Panc1 (cell line): ENCODE measurements around the gene ADGRL3. TPM values are rescaled to one million over a fixed set of nuclear protein-coding genes. Genes with fewer than 3 reads are reported as not detected.

ENCODE experiments used
- ATAC-seq: fragments of 200-7000 bp; cut with Tn5 transposase; 2 replicates; pipeline ENCODE4 v1.9.1; 2020; ENCODE audit warnings: mild to moderate bottlenecking, moderate library complexity
- BruUV-seq: library from RNA; stranded (reverse); fragments of 400-500 nt; replicated peaks from 2 replicates; lab custom pipeline; 2021; lab: Mats Ljungman, UMichigan
- CTCF ChIA-PET: fragments of 300-600 bp; sonication (Branson Sonifier 250); formaldehyde crosslinking; loops from one replicate; lab custom pipeline; 2022; ENCODE audit warnings: antibody characterized with exemption; lab: Charles Lee
- POLR2A ChIA-PET: fragments of 300-600 bp; sonication (Branson Sonifier 250); formaldehyde crosslinking; loops from one replicate; lab custom pipeline; 2022; ENCODE audit warnings: antibody characterized with exemption; lab: Charles Lee
- DNase-seq: peaks from one replicate; pipeline ENCODE4 v3.0.0-alpha.2; 2010; ENCODE audit warnings: low read depth, low spot score
- H3K27ac ChIP-seq: 2 replicates; pipeline ENCODE4 v1.5.1; 2011; ENCODE audit warnings: mild to moderate bottlenecking, low read length, inconsistent platforms
- H3K27me3 ChIP-seq: fragments of 200-500 bp; sonication (Bioruptor generic); 2 replicates; pipeline ENCODE4 v1.6.0; 2014; ENCODE audit warnings: low read length, inconsistent platforms; ENCODE audit not compliant: control insufficient read depth, insufficient read depth
- H3K36me3 ChIP-seq: fragments of 200-500 bp; sonication (Bioruptor generic); 2 replicates; pipeline ENCODE4 v1.5.1; 2014; ENCODE audit warnings: inconsistent platforms, mild to moderate bottlenecking, low read length, moderate library complexity; ENCODE audit not compliant: control insufficient read depth, insufficient read depth
- H3K4me1 ChIP-seq: 2 replicates; pipeline ENCODE4 v1.5.1; 2011; ENCODE audit warnings: inconsistent platforms, mild to moderate bottlenecking, low read length, moderate library complexity; ENCODE audit not compliant: control insufficient read depth, insufficient read depth
- H3K4me3 ChIP-seq, 2 experiments: 2 replicates each; pipeline ENCODE4 v1.5.1; 2011 to 2012; ENCODE audit warnings: low read depth in 2 of 2, low read length in 2 of 2, mild to moderate bottlenecking in 2 of 2, inconsistent platforms in 1 of 2, moderate library complexity in 1 of 2
- H3K9me3 ChIP-seq: fragments of 200-500 bp; sonication (Bioruptor generic); 2 replicates; pipeline ENCODE4 v1.5.1; 2014; ENCODE audit warnings: low read depth, mild to moderate bottlenecking, inconsistent platforms, low read length, moderate library complexity; ENCODE audit not compliant: control insufficient read depth, insufficient read depth
- CTCF ChIP-seq: fragments of 450-650 bp; IDR thresholded peaks from 2 replicates; pipeline ENCODE4 v1.5.1; 2017; ENCODE audit warnings: mild to moderate bottlenecking
- POLR2AphosphoS5 ChIP-seq: IDR thresholded peaks from 2 replicates; pipeline ENCODE4 v1.6.1; 2012; ENCODE audit warnings: mild to moderate bottlenecking, low read depth, low read length, moderate library complexity
- REST ChIP-seq, 2 experiments: IDR thresholded peaks; 2 replicates each; pipeline ENCODE4 v1.6.1; 2011 to 2012; ENCODE audit warnings: low read depth in 2 of 2, control low read depth in 1 of 2, low read length in 1 of 2, mild to moderate bottlenecking in 1 of 2, moderate library complexity in 1 of 2; ENCODE audit not compliant: insufficient read depth in 1 of 2
- SIN3A ChIP-seq: IDR thresholded peaks from 2 replicates; pipeline ENCODE4 v1.6.1; 2012; ENCODE audit warnings: low read depth, mild to moderate bottlenecking, low read length, moderate library complexity, borderline replicate concordance; ENCODE audit not compliant: insufficient read depth
- TCF7L2 ChIP-seq: IDR thresholded peaks from 2 replicates; pipeline ENCODE4 v1.6.1; 2011; ENCODE audit warnings: mild to moderate bottlenecking, low read depth, low read length, inconsistent platforms
- in situ Hi-C: cut with HindIII; loops from 2 replicates; pipeline ENCODE4 v1.10.0; 2016; ENCODE audit warnings: low sequenced_read_pairs, low pct_unique_long_range_greater_than_20kb
- intact Hi-C: fragments of 100-400 bp; cut with micrococcal nuclease; formaldehyde crosslinking; loops from one replicate; pipeline ENCODE4 v1.10.0; 2022; ENCODE audit not compliant: unreplicated experiment
- total RNA-seq: library from RNA; stranded (reverse); gene quantifications from one replicate; pipeline ENCODE4 v1.2.1, GENCODE V29; 2021; ENCODE audit not compliant: unreplicated experiment

ADGRL3 gene
- total RNA-seq, 1 experiment from 2014 or later: 0.23 TPM

GRCh38 chr4:61522312-61522711, 322.2 kb downstream of the ADGRL3 start:
- ChIA-PET POLR2A (no interaction called here), CTCF (no interaction called here)

GRCh38 chr4:61527888-61528287, 327.8 kb downstream of the ADGRL3 start:
- Histone ChIP-seq H3K9me3 (no peaks in the 10 kb centered on the region), H3K27ac (no peak overlapping the region), H3K4me1 (no peaks in the 10 kb centered on the region), H3K36me3 (no peaks in the 10 kb centered on the region), H3K4me3 (no peak overlapping the region), H3K27me3 (no peaks in the 10 kb centered on the region)
- BruUV-seq: no TSS peak
- ATAC-seq (no peak), DNase-seq (no peak)
- ChIA-PET CTCF (no interaction called here), POLR2A (no interaction called here)
- intact Hi-C loops: no loop called here
- in situ Hi-C loops: no loop called here
- TF ChIP-seq CTCF (no peak), POLR2AphosphoS5 (no peak), TCF7L2 (no peak), REST (IDR thresholded peaks at IDR 0.05; ENCODE audit: insufficient read depth in 1 of 2, low read depth in 2 of 2, low read length in 1 of 2) (no peak), SIN3A (no peak)

More at GRCh38 chr4:61522312-61522711, 322.2 kb downstream of the ADGRL3 start:
- Histone ChIP-seq H3K9me3 (no peaks in the 10 kb centered on the region), H3K36me3 (no peaks in the 10 kb centered on the region), H3K27me3 (no peaks in the 10 kb centered on the region), H3K4me1 (no peaks in the 10 kb centered on the region), H3K27ac (no peak overlapping the region), H3K4me3 (no peak overlapping the region)
- BruUV-seq: no TSS peak
- in situ Hi-C loops: no loop called here
- no peak for ATAC-seq
- DNase-seq: no peak
- TF ChIP-seq CTCF (no peak), SIN3A (no peak), TCF7L2 (no peak), REST (IDR thresholded peaks at IDR 0.05; ENCODE audit: insufficient read depth in 1 of 2, low read depth in 2 of 2, low read length in 1 of 2) (no peak), POLR2AphosphoS5 (no peak)
- intact Hi-C loops: no loop called here
